HG02571 (cell line): Measurements from ENCODE around the gene WASHC4.
"Not testable (repeated sequence)": the region's sequence is repeated elsewhere in the genome, so short reads cannot be mapped to it uniquely, and the experiment has no call there.

Source experiments
- ATAC-seq: cut with Tn5 transposase; IDR thresholded peaks from one replicate; pipeline ENCODE4 v1.9.1; 2021; ENCODE audit warnings: mild to moderate bottlenecking, moderate library complexity; ENCODE audit not compliant: unreplicated experiment

Gene WASHC4

DNA sequence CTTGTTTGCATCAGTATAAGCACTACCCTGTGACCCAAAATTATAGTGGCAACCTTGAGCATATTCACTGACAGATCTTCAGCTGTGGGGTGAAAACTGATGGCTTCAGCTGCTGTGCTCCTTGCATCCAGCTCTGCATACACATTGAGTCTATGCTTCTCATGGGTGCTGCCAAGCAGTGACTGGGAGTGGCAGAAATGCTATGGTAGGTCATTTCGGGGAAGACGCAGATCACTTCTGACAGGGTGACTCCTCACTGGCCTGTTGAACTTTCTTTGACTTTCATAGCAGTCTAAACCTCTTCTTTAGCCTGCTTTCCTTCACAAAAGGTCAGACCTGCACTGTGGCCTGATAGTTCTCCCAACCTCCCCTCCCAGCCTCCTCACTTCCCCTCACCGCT lies 17.7 kb upstream of the WASHC4 start:
- no peak for ATAC-seq

DNA sequence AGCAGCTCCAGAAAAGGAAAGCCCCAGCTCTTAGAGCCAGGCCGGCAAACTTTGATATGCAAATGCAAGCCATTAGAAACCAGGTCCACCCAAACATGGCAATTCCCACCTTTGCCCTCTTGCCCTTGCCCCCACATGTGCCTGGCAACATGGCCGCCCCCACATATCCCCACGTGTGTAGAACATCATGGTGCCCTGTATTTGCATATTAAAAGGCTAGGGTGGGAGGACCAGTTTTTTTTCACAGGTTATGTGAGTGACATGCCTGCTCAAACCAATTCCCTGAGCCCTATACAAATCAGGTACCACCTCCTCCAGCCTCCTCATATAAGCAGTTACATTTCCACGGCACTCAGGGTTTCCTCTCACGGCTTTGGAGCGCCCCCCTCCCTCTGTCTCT lies 17.2 kb upstream of the WASHC4 start:
- ATAC-seq = no peak

DNA sequence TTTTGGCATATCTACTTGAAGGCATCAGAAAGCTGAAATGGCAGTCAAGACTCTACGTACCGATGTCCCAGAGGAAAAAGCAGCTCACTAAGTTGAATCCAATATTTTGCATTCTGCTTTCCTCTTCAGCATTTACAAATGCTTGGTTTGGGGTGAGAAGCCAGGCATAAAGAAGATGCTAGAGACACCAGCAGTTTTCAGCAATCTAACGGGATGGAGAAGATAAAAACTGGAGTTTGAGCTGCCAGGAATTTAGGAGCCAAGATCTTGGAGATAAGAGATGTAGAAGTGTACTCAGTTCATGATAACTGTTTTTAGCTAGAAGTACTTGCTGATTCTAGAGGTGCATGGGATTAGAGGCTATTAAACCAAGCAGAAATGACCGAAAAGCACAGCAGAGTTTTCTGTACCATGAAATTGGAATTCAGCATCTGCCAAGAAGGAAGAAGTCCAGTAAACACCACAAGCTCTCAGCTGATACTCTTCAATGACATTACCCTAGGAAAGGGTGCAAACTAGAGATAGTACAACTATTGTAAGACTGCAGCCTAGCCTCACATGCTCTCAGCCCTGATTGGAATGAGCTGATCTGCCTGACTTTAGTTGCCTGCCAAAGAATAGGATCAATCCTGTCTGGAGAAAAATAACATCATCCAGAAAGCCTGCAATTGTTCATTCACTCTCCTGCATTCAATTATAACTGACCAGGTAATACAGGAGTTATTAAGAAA lies 15.9 kb upstream of the WASHC4 start:
- ATAC-seq = no peak

DNA sequence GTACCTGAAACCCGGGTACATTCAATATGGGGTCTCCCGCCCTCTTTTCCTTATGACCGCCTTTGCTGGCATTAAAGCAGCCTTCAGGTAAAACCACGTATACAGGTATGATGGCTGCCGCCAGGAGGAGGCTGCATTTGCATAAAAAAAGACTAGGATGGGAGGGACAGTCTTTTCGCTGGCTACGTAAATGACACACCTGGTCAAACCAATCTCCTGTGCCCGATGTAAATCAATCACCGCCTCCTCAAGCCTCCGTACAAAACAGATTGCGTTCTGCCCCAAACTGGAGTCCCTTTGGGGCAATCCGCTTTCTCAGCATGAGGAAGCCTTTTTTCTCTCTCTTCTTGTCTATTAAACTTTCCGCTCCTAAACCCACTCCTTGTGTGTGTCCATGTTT lies 15.2 kb upstream of the WASHC4 start:
- no peak for ATAC-seq

DNA sequence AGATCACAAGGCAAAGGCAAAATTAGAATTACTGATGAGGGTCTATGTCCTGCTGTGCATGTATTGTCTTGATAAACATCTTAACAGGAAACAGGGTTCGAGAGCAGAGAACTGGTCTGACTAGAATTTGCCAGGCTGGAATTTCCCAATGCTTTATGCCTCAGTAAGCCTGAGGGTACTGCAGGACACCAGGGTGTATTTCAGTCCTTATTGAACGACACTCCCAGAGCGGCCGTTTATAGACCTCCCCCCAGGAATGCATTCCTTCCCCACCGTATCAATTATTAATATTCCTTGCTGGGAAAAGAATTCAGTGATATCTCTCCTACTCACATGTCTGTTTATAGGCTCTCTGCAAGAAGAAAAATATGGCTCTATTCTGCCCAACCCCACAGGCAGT lies 12.2 kb upstream of the WASHC4 start:
- ATAC-seq = not testable (repeated sequence)

DNA sequence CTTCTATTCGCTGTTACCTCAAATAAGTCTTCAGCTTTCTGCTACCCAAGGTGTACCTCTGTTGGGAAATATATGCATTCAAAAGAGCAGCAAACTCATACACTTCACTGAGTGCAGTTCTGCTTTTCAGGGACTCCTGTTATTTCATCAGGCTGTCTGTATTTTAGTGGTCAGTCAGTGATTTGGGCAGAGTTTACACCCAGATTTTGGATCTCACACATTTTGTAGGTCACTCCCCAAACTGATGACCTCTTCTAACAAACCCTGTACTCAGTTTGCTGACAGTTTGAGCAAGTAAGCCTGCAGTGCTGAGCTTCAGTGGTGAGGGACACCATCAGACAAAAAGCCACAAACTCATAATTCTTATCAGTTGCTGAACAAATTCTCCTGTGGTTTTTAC lies 8.2 kb upstream of the WASHC4 start:
- ATAC-seq = no peak

DNA sequence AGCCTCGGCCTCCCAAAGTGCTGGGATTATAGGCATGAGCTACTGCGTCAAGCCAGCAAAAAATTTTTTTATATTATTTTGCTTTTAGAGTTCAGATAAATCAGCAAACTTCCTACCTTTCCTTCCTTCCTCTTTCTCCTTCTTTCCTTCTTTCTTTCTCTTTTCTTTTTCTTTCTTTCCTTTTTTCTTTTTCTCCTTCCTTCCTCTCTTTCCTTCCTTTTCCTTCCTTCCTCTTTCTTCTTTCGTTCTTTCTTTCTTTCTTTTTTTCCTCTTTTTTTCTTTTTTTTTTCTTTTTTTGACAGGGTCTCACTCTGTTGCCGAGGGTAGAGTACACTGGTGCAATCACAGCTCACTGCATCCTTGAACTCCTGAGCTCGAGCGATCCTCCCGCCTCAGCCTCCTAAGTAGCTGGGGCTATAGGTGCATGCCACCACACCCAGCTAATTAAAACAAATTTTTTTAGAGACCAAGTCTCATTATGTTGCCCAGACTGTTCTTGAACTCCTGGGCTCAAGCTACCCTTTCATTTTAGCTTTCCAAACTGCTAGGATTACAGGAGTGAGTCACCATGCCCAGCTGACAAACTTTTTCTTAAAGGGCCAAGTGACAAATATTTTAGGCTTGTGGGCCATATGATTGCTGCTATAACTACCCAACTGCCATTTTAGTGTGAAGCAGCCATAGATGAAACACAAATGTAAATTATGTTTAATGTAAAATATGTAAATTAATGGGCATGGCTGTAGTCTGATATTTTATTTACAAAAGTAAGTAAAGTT lies 7.1 kb upstream of the WASHC4 start:
- no peak for ATAC-seq

DNA sequence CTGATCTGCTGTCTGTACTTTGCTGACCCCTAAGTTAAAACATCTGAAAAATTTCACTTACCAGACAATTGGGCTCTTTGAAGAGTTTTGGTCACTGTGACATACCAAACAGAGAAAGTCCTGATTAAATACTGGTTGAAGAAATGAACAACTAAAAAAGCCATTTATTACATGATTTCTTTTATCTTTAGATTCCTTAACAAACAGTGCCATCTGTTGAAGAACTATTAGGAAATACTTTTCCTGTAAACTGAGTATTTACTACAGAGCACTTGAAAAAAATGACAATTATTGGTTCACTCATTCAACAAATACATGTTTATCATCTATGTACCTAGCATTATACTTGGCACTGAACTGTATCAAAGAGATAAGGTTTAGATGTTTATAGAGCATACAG lies 6.5 kb upstream of the WASHC4 start:
- no peak for ATAC-seq

DNA sequence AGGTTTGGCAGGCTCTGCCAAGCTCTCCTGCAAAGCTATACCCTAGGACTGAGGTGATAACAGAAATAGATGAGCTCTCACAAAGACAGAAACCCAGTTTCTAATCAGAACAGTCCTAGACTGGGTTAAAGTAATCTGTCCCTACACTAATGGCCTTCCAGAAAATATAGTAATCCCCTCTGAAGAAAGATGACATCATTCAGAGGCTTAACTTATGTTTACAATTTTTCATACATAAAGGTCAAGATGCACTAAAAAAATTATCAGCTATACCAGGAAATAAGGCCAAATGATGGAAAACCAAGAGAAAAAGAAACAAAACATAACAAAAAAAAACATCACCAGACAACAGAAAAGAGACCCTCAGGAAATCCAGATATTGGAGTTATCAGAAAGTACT lies 4.9 kb upstream of the WASHC4 start:
- no peak for ATAC-seq

DNA sequence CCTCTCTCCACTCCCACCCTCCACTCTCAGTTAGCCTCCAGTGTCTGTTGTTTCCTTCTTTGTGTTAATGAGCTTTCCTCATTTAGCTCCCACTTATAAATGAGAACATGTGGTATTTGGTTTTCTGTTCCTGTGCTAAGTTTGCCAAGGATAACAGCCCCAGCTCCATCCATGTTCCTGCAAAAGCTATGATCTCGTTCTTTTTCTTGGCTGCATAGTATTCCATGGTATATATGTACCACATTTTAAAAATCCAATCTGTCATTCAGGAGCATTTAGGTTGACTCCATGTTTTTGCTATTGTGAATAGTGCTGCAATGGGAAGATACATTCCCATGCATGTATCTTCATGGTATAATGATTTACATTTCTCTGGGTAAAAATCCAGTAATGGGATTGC lies 2.8 kb upstream of the WASHC4 start:
- ATAC-seq = no peak

DNA sequence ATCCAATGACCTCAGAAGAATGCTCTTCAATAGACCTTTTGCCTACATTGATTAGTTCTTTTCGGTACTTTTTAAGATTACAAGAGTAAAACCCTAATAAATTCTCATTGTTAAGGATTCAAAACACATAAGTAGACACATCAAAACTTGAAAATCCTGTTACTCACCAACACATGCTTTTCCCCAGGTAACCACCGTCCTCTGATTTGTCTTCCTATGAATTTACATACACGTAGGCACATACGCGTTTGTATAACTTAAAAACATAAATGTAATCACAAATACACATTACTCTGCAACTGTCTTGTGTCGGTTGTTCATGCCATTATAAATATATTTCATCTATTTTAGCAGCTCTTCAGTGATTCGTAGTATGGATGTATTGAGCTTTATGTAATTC lies 910 bp upstream of the WASHC4 start:
- no peak for ATAC-seq

DNA sequence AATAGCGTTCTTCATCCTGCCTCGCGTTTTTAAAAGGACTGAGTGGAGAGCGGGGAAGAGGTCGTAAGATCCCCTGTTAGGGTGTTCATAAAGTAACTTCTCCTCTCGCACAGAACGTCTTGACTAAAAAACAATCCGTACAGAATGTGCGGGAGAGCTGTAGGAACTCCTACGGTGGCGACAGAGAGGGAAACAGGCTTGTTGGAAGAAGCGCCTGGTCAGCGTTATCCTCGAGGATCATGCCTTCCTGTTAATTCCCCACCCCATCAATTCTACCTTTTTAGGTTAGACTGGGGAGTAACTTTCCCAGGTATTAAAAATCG lies 399 bp upstream of the WASHC4 start:
- peak; percentile 7 for ATAC-seq

DNA sequence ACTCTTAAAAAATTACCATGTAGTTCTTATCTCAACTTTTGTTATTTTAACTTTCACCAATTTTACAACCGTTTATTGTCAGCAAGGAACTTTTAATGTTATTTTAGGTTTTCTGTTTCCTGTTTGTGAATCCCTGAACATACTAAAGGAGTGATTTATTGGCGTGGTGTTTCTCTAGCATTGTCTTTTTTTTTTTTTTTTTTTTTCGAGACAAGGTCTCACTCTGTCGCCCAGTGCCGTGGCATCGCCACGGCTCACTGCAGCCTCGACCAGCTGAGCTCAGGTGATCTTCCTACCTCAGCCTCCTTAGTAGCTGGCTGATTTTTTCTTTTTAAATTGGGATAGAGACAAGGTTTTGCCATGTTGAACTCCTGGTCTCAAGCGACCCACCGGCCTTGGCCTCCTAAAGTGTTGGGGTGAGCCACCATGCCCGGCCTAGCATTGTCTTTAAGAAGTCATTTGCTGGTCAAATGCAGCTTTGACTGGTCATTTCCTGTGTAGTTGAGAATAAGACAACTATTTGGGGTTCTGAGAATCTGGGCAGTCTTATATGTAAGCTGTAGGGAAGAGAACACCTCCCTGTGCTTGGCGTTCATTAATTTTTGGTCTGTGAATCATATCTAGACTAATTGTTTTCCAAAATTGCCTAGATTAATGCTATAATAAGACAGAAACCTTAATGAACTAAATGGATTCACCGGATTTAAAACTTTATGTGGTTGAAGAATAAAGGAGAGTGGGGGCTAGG lies 2.1 kb downstream of the WASHC4 start:
- no peak for ATAC-seq

DNA sequence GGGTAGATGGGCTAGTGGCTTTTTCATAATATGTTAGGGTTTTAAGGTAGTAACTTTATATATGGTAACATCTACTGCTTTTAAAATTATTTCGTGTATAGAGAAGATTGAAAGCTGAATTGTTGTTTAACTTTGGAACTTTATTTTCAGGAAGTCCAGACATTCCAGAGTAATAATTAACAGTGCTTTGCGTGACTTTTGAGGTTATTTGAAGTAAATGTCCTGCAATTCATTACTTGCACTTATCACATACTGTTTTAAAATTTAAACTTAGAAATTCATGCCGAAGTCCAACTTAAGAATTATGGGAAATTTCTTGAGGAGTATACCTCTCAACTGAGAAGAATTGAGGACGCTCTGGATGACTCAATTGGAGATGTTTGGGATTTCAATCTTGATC lies 3.3 kb downstream of the WASHC4 start:
- no peak for ATAC-seq

DNA sequence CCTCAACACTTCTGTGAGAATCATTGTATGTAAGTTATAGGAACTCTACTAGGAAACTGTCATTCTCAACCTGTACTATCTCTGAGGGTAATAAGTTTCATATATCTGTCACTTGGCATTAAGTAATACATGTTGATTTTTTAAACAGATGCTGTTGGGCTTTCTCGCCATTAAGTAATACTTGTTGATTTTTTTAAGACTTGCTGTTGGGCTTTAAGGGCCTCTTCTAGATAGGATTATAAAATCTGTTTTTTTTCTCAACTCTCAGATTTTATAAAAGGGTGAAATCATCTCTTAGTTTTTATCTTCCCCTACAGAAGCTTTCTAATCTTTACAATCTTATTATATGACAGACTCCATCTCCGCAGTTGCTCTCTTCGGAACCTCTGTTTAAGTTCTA lies 5.6 kb downstream of the WASHC4 start:
- no peak for ATAC-seq

DNA sequence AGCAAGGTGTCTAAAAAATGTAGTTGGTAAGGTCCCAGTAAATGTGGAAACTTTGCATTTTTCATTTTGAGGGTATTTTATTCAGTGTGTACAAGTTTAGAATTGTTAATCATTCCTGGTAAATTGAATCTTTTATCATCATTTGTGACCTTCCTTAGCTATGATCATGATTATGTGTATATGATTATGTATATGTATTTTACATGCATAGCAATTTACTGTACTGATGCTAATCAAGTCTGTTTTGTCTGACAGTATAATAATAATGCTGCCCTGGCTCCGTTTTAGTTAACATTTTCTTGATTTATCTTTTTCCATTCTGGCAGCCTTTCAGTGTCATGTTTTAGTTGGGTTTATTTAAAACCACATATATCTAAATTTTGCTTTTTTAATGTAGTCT lies 9.4 kb downstream of the WASHC4 start:
- no peak for ATAC-seq

DNA sequence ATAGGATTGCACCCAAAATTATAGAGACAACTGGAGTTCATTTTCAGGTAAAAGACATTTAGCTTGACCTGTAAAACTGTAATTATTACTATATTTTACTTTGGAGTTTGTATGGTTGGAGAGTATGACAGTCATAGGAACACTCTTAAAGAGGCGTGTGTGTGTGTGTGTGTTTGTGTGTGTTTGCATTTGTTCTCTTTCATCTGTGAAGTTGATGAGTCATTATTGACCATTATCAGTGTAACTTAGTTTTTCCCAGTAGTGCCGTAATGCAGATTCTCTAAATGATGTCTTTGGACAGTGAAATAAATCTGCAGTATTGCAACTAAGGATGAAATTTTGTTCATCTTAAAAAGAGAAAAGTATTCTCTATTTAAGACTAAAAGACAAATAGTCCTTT lies 13.0 kb downstream of the WASHC4 start:
- no peak for ATAC-seq

DNA sequence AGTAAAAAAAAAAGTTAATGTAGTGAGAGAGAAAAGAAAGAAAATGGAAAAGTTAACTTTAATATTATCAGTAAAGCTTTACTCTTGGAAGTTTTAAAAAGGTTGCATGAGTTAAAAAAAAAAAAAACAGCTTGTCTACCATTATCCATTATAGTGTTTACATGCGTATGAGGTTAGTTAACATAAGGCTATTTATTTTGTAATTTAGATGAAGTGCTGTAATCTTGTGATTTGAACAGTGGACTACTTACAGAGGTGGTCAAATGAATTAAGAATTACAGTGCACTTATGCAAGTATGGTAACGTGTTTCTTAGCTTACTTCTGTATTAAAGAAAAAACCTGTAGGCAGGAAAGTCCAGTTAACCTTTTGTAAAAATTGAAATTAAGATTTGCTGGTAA lies 30.7 kb downstream of the WASHC4 start:
- no peak for ATAC-seq

DNA sequence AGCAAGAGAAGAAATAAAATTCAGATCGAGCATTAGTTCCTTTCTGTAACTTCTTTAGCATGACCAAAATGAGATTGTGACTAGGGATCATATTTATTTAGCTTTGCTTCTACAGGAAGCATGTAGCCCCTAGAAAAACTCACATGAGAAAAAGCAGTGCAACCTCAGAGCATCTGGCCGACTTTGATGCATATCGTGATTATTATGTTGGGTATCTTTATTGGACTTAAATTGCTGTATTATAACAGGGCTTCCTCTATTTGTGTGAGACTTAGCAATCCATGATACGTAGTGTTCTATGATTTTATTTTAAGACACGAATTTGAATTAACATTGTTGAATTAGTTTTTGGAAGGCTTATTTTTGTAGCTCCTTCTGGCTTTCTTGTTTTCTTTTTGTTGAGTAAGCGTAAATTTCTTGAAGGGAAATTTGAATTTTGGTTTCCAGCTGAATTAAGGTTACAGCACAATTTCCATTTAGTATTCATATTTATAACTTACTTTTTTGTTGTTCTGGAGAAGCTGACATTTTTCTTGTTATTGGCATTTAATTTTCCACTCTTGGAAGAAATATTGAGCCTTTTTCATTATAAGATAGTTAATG lies 33.9 kb downstream of the WASHC4 start:
- no peak for ATAC-seq

DNA sequence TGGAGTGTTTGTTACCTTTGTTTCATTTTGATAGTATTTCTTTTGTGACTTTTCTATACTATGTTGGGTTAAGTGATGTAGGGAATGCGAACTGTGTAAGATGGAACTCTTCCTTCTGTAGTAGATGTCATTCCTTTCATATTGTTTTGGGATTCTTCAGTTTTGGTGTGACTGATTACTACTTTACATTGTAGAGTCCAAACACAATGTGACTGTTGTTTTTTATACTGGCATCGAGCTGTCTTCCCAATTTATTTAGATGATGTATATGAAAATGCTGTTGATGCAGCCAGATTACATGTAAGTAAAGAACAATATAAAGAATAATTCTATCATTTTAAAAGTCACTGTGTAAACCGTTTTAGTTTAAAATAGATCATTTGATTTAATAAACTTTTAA lies 34.7 kb downstream of the WASHC4 start:
- ATAC-seq = no peak

DNA sequence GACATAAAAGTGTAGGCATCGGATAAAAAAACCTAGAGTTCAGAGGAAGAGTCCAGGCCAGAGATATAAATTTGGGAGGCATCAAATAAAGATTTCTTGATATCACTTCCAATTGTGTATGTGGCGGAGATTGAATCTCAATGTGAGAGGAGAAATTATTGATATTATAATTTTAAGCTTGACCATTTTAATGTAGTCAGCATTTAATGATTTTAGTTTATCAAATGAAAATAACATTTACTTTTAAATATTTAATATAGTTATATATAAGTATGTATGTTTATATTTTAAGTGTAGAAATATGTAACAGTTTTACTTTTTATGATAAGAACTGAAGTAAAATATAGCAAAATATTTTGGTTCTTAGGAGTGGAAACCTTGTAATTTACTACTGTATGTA lies 48.7 kb downstream of the WASHC4 start:
- ATAC-seq = no peak

DNA sequence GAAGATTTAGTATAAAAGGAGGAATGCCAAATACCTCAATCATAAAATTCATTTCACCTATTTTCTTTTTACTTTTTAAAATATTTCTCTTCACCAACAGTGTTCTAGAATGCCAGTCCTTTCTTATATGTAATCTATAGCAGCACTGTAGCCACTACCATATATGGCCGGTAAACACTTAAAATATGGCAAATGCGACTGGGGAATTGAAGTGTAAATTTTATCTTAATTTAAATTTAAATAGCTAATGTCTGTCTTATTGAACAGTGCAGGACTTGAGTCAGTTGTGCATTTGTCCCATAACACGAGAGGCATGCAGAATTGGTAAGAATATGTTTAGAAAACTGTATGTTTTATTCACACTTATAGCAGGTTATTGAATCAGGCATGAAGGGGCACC lies 50.1 kb downstream of the WASHC4 start:
- no peak for ATAC-seq
